GM18505 (cell line): ENCODE data around the gene MMADHC.

Experiments
- ATAC-seq: cut with Tn5 transposase; IDR thresholded peaks from one replicate; pipeline ENCODE4 v1.9.1; 2021; ENCODE audit not compliant: unreplicated experiment
- POLR2A ChIP-seq: IDR thresholded peaks from 4 replicates; pipeline ENCODE4 v1.6.1; 2011; ENCODE audit warnings: borderline replicate concordance; ENCODE audit not compliant: insufficient read depth, insufficient read length; ENCODE audit errors: extremely low read depth

The MMADHC gene

DNA sequence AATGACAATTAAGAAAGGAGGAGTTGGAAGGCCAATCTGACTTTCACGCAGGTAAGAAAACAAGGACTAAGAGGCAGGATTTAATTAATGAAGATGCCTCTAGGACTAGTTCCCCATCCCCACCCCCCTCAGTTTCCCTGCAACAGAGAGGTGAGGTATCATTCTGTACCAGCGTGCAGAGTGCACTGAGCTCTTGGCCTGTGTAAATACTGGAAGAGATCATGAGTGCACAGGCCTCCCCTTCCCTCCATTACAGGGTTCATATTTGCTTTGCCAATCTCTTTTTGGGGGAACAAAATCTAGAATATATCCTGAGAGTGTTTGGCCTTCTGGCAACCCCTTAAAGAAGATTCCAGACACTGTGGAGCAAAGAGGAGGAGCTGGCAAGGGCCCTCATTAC is 60.9 kb downstream of the MMADHC start:
- ATAC-seq: no peak
- no peak for TF ChIP-seq POLR2A

DNA sequence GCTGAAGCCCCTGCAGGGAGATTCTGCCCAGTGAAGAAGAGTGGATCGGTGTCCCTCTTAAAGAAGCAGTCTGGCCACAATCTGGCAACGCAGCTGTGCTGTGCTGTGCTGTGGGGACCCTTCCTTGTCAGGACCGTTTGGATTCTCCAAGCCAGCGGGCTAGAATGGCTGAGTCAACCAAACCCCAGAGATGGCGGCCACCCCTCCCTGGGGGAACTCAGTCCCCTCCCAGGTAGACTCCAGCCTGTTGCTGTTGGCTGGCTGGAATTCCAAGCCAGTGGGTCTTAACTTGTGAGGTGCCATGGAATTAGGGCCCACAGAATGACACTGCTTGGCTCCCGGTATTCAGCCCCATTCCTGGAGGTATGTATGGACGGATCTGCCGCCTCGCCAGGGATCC is 62.3 kb downstream of the MMADHC start:
- no peak for ATAC-seq
- TF ChIP-seq POLR2A: no peak
